WTC11 (cell line): ENCODE results near the gene CRPPA. TPM values are rescaled to one million over a fixed set of nuclear protein-coding genes. Genes with fewer than 3 reads are reported as not detected.

Experiments
- ATAC-seq: fragments of 200-7000 bp; cut with Tn5 transposase; 2 replicates; pipeline ENCODE4 v1.10.0; 2021; ENCODE audit warnings: mild to moderate bottlenecking, moderate library complexity
- CTCF ChIA-PET: fragments of 300-600 bp; sonication (Branson Sonifier 250); formaldehyde crosslinking; loops from one replicate; lab custom pipeline; 2021; ENCODE audit warnings: antibody characterized with exemption; lab: Charles Lee
- POLR2A ChIA-PET: fragments of 350-600 bp; sonication (Branson Sonifier 250); formaldehyde crosslinking; loops from one replicate; lab custom pipeline; 2021; ENCODE audit warnings: antibody characterized with exemption; lab: Charles Lee
- DNase-seq: peaks from one replicate; pipeline ENCODE4 v3.0.0; 2021; ENCODE audit warnings: low spot score
- H3K27ac Mint-ChIP-seq: 2 replicates; pipeline ENCODE4 v1.8.0; 2021; ENCODE audit warnings: mixed read lengths
- H3K27me3 Mint-ChIP-seq: 2 replicates; pipeline ENCODE4 v1.8.0; 2021; ENCODE audit warnings: low read depth, mild to moderate bottlenecking, moderate library complexity, mixed read lengths
- H3K36me3 Mint-ChIP-seq: 2 replicates; pipeline ENCODE4 v1.8.0; 2021; ENCODE audit warnings: mixed read lengths
- H3K4me1 Mint-ChIP-seq: 2 replicates; pipeline ENCODE4 v1.8.0; 2022; ENCODE audit warnings: mixed read lengths
- H3K4me3 Mint-ChIP-seq: 2 replicates; pipeline ENCODE4 v1.8.0; 2021; ENCODE audit warnings: mild to moderate bottlenecking, moderate library complexity, mixed read lengths
- H3K9me3 Mint-ChIP-seq: 2 replicates; pipeline ENCODE4 v1.8.0; 2021; ENCODE audit warnings: mixed read lengths
- ARID4B ChIP-seq: sonication (generic); formaldehyde crosslinking; IDR thresholded peaks from 2 replicates; pipeline ENCODE4 v1.8.0; 2023; ENCODE audit warnings: missing genetic modification reagents, mild to moderate bottlenecking, borderline replicate concordance
- CREM ChIP-seq: sonication (generic); formaldehyde crosslinking; IDR thresholded peaks from 2 replicates; pipeline ENCODE4 v1.8.1; 2022; ENCODE audit warnings: mild to moderate bottlenecking, missing genetic modification reagents, moderate library complexity
- EMX1 ChIP-seq: fragments of 250-450 bp; sonication (Bioruptor Pico); IDR thresholded peaks from 2 replicates; pipeline ENCODE4 v1.8.0; 2021; ENCODE audit warnings: mild to moderate bottlenecking
- ESRRA ChIP-seq: sonication (generic); formaldehyde crosslinking; IDR thresholded peaks from 2 replicates; pipeline ENCODE4 v1.8.1; 2022; ENCODE audit warnings: mild to moderate bottlenecking, missing genetic modification reagents, borderline replicate concordance
- ETV6 ChIP-seq: sonication (generic); formaldehyde crosslinking; IDR thresholded peaks from 2 replicates; pipeline ENCODE4 v1.8.1; 2022; ENCODE audit warnings: mild to moderate bottlenecking, missing genetic modification reagents
- FOXP4 ChIP-seq: sonication (generic); formaldehyde crosslinking; IDR thresholded peaks from 2 replicates; pipeline ENCODE4 v1.8.0; 2022; ENCODE audit warnings: mild to moderate bottlenecking, missing genetic modification reagents
- GABPB1 ChIP-seq: sonication (generic); formaldehyde crosslinking; IDR thresholded peaks from 2 replicates; pipeline ENCODE4 v1.8.1; 2023; ENCODE audit warnings: mild to moderate bottlenecking, missing genetic modification reagents
- IRF2 ChIP-seq: sonication (generic); formaldehyde crosslinking; IDR thresholded peaks from 2 replicates; pipeline ENCODE4 v1.8.0; 2022; ENCODE audit warnings: low read depth, missing genetic modification reagents, borderline replicate concordance
- NFYB ChIP-seq: sonication (generic); formaldehyde crosslinking; conservative IDR thresholded peaks from 2 replicates; pipeline ENCODE4 v1.8.0; 2022; ENCODE audit warnings: low read depth, missing genetic modification reagents
- NR2C2 ChIP-seq: sonication (generic); formaldehyde crosslinking; IDR thresholded peaks from 2 replicates; pipeline ENCODE4 v1.8.0; 2022; ENCODE audit warnings: mild to moderate bottlenecking, missing genetic modification reagents
- OVOL2 ChIP-seq: fragments of 250-450 bp; sonication (Bioruptor Pico); IDR thresholded peaks from 2 replicates; pipeline ENCODE4 v1.9.0; 2021; ENCODE audit warnings: mild to moderate bottlenecking, borderline replicate concordance
- PREB ChIP-seq: sonication (generic); formaldehyde crosslinking; IDR thresholded peaks from 2 replicates; pipeline ENCODE4 v1.8.1; 2022; ENCODE audit warnings: mild to moderate bottlenecking, missing genetic modification reagents, moderate library complexity, borderline replicate concordance
- PRRX2 ChIP-seq: fragments of 250-450 bp; sonication (Bioruptor Pico); IDR thresholded peaks from 2 replicates; pipeline ENCODE4 v1.8.0; 2021; ENCODE audit warnings: mild to moderate bottlenecking
- RELA ChIP-seq: sonication (generic); formaldehyde crosslinking; IDR thresholded peaks from 2 replicates; pipeline ENCODE4 v1.8.1; 2022; ENCODE audit warnings: missing genetic modification reagents, mild to moderate bottlenecking, borderline replicate concordance
- RORB ChIP-seq: fragments of 250-450 bp; sonication (Bioruptor Pico); IDR thresholded peaks from 2 replicates; pipeline ENCODE4 v1.9.0; 2021; ENCODE audit warnings: mild to moderate bottlenecking
- ZBTB43 ChIP-seq: sonication (generic); formaldehyde crosslinking; IDR thresholded peaks from 2 replicates; pipeline ENCODE4 v1.8.1; 2023; ENCODE audit warnings: mild to moderate bottlenecking, missing genetic modification reagents
- ZMAT4 ChIP-seq: fragments of 250-450 bp; sonication (Bioruptor Pico); IDR thresholded peaks from 2 replicates; pipeline ENCODE4 v1.9.0; 2021; ENCODE audit warnings: mild to moderate bottlenecking
- ZNF232 ChIP-seq: sonication (generic); formaldehyde crosslinking; IDR thresholded peaks from 2 replicates; pipeline ENCODE4 v1.8.0; 2022; ENCODE audit warnings: mild to moderate bottlenecking, missing genetic modification reagents
- ZNF263 ChIP-seq: sonication (generic); formaldehyde crosslinking; IDR thresholded peaks from 2 replicates; pipeline ENCODE4 v1.8.1; 2022; ENCODE audit warnings: low read depth, mild to moderate bottlenecking, moderate library complexity, missing genetic modification reagents
- ZNF425 ChIP-seq: fragments of 250-450 bp; sonication (Bioruptor Pico); conservative IDR thresholded peaks from 2 replicates; pipeline ENCODE4 v1.9.0; 2021; ENCODE audit warnings: mild to moderate bottlenecking
- ZNF512 ChIP-seq: sonication (generic); formaldehyde crosslinking; IDR thresholded peaks from 2 replicates; pipeline ENCODE4 v1.8.1; 2022; ENCODE audit warnings: missing genetic modification reagents, borderline replicate concordance
- total RNA-seq: library from RNA; stranded (reverse); gene quantifications from 3 replicates; pipeline ENCODE4 v1.2.3, GENCODE V29; 2021

CRPPA gene
- total RNA-seq, 1 experiment from 2014 or later = 0.87 TPM

- H3K27ac Mint-ChIP-seq = no peak overlapping the region
- TF ChIP-seq ZNF512 (CRISPR knock-in tag) (no peak), NR2C2 (no peak), ESRRA (CRISPR knock-in tag) (no peak), GABPB1 (no peak), PREB (no peak), ETV6 (CRISPR knock-in tag) (no peak), RELA (CRISPR knock-in tag) (no peak), ZNF263 (CRISPR knock-in tag) (no peak), ZNF232 (CRISPR knock-in tag) (no peak), EMX1 (CRISPR knock-in tag) (no peak), ARID4B (CRISPR knock-in tag) (no peak), IRF2 (CRISPR knock-in tag) (no peak), RORB (CRISPR knock-in tag) (no peak), OVOL2 (CRISPR knock-in tag) (no peak), ZBTB43 (CRISPR knock-in tag) (no peak)
- ATAC-seq (no peak), DNase-seq (no peak)
- H3K27me3 Mint-ChIP-seq = no peaks in the 10 kb centered on the region
- CTCF ChIA-PET = no interaction called here
- H3K4me1 Mint-ChIP-seq = peaks cover 37% of the 10 kb centered on the region
- POLR2A ChIA-PET = interaction anchor here (1.2 kb wide), 1 partner anchor 144 kb away, joined by 3 read pairs; no protein-coding TSS in a partner anchor
- no peak overlapping the region for H3K4me3 Mint-ChIP-seq
- no peaks in the 10 kb centered on the region for H3K36me3 Mint-ChIP-seq
- no peaks in the 10 kb centered on the region for H3K9me3 Mint-ChIP-seq
Observed at GRCh38 chr7:16463520-16463919, 42.2 kb upstream of the CRPPA start.

GRCh38 chr7:16462431-16462889 lies 41.1 kb upstream of the CRPPA start:
- TF ChIP-seq PRRX2 (CRISPR knock-in tag) (no peak), CREM (CRISPR knock-in tag) (no peak), ZNF425 (CRISPR knock-in tag) (no peak), ZMAT4 (CRISPR knock-in tag) (no peak), NFYB (CRISPR knock-in tag) (no peak), FOXP4 (no peak)
- TF ChIP-seq, all 79 proteins: peak for 0
- H3K9me3 Mint-ChIP-seq = no peaks in the 10 kb centered on the region
- ATAC-seq (peak; percentile 41), DNase-seq (no peak)
- H3K27me3 Mint-ChIP-seq = no peaks in the 10 kb centered on the region
- H3K4me1 Mint-ChIP-seq = peaks cover 37% of the 10 kb centered on the region
- H3K27ac Mint-ChIP-seq = peak overlapping the region; percentile 92
- H3K36me3 Mint-ChIP-seq = no peaks in the 10 kb centered on the region
- ChIA-PET CTCF (interaction anchor here (0.6 to 1.4 kb wide), 3 partner anchors 25 to 364 kb away, joined by 4 to 6 read pairs (median 4); no protein-coding TSS in a partner anchor), POLR2A (interaction anchor here (0.9 kb wide), 1 partner anchor 11 kb away, joined by 3 read pairs; no protein-coding TSS in a partner anchor)
- no peak overlapping the region for H3K4me3 Mint-ChIP-seq
